ENCODE measurements around the gene SIAH2.

Gene SIAH2

DNA sequence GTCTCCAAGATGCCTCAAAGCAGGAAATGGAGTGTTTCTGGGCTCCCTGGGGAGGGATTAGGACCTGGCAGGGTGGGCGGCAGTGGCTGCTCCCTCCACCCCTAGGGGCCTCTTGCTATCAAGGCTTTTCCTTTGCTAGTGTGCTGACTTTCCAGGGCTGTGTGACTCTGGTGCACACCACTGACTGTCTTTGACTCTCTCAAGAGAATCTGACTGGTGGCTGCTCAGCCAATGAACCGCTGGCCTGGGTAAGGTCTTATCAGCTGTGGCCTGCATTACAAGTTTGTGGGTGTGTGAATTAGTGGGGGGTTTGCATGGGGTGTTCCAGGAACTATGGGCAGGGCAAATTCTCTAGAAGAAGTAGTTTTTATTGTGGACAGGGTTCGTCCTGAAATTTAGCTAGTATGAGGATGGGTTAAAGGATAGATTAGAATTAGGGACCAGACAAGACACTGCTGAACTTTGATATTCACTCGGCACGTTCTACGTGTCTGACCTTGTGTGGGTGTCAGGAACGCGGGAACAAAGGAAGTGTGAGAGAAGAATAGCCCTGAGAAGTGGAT lies 29.5 kb downstream of the SIAH2 start:
- no peak for DNase-seq

DNA sequence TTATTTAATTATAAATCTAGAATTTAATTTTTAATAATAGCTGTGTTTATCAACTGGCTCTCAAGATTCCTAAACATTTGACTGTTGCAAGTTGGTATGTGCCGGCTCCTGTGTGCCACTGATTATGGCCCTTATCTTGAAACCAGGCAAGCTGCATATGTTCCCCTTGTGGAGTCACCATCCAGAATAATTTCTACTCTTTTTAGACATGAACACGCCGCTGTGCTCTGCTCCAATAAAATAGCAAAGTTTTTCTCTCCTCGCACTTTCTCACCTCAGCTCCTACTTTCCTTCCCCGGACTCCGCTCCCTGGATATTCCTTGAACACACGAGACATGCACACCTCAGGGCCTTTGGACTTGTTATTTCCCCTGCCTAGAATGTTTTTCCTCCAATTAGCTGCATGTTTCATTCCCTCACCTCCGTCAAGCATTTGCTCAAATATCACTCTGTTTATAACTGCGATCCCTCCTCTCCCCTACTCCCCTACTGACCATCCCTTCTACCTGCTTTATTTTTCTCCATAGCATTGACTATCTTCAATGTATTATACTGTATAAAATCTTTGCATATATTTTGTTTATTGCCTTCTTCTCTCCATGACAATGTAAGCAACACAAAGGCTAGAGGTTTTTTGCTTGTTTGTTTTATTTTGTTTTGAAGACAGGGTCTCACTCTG lies 33.1 kb downstream of the SIAH2 start:
- no peak for DNase-seq

DNA sequence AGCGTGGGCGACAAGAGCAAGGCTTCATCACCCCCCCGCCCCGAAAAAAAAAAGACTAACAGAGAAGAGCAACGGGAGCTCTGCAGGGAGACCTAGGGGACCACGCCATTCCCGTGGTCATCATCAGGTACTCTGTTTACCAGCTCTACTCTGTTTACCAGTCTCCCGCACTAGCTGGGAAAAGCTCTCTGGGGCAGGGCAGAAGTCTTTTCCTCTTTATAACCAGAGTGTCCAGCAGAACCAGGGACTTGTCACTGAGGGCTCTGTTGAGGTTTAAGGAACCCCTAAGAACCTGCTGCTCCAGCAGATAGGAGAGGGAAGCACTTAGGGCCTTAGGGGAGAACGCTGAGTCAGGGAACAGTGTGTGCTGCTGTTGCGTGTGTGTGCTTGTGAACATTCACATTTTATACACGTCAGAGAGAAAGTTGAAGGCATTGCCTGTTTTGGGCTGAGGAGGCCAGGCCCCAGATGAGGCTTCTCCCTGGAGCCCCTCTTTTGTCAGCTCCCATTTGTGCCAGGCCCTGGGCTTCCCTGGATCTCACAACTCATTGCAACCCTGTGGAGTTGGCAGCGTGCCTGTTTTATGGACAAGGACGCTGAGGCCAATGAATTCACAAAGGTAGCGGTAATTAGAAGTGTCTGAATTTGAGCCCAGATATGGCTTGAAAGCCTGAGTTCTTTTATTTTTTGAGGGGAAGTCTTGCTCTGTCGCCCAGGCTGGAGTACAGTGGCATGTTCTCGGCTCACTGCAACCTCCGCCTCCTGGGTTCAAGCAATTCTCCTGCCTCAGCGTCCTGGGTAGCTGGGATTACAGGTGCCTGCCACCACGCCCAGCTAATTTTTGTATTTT lies 35.1 kb downstream of the SIAH2 start:
- no peak for DNase-seq

DNA sequence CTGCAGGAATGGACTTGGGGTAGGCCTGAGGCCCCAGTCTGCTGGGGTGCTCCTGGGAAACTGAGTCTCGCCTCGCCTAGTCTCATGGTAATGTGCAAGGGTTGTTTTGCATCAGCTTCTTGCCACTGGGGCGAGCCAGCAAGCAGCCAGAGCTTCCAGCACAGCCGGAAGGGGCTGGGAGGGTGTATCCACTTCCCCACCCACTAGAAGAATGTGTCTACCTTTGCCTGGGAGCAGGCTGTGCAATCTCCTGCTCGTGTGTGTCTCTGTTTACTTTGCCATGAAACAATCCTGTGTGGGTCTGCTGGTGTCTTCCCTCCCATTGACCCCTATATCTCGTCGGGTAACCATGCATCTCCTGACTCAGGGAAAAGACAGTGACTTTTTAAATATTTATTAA lies 37.4 kb downstream of the SIAH2 start:
- no peak for DNase-seq

DNA sequence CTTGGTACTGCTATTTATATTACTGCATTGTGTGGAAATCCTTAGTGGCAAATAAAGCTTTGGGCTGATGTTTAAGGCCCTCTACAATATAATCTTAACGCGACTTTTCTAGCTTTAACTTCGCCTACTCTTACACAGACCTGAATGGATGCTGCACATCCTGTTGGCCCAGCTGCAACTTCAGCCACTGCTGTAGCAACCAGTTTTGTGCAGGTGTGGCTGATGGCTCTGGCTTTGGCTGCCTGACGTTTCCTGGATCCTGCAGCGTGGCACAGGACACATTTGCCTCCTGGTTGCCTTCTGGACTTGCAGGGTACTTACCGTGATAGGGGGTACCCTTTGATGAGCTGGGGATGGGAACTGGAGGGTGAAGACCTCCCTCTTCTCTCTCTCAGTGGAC lies 39.0 kb downstream of the SIAH2 start:
- no peak for DNase-seq

DNA sequence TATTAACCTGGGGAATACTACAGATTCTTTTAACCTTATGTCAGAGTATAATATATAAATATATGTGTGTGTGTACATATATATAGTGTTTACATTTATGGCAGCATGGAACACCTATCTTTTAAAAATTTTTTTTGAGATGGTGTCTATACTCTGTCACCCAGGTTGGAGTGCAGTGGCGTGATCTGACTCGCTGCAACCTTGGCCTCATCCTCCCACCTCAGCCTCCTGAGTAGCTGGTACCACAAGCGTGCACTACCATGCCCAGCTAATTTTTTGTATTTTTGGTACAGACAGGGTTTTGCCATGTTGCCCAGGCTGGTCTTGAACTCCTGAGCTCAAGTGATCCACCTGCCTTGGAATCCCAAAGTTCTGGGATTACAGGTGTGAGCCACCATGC lies 40.7 kb downstream of the SIAH2 start:
- DNase-seq = no peak

DNA sequence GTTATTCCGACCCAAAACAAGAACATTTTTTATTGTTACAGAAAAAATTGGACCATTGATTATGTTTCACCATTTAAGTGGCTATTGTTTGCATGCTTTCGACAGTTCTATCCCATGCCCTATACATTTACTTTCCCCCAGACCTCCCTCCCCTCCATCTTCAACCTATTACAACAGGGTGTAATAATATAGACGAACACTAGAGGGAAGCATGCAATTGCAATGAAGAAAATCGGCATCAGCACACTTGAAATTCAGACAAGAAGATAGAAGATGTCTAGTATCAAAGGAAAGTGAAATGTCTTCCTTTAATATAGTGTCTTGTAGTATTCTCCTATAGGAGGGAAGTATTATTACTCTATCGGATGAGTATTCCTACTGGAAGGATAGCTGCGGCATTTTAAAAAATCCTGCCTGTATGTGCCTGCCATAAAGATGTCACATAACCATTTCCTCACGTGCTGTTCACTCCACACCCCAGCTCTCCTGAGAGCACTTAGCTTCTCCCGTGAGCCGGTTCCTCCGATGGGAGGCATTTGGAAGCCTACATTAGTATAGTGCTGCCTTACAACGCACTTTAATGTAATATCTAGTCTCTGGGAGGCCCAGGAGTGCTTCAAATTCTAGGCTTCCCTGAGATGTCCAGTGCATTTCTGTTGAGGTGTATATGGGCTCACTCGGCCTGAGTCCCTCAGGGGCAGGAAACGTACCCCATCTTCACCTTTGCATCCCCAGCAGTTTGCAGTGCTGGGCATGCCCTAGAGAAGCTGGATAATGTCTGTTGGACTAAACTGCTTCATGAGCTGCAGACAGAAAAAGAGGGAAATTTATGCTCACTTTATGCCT lies 41.5 kb downstream of the SIAH2 start:
- no peak for DNase-seq

DNA sequence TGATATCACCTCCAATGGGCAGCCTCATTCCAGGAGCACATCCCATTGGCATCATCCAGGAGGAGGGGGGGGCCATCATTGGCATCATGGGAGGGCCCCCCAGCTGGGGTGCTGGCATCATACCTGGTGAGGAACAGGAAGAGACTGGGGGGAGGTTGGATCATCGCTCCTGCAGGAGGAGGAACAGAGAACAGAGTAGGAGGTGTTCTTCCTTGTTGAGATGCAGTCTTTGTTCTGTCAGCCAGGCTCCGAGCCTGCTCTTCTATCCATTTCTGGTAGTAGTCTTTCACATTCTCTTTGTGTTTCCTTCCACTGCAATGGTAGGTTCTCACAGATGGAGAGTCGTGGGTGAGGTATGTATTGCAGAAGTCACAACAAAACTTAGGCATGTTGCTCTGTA lies 42.5 kb downstream of the SIAH2 start:
- DNase-seq = no peak

DNA sequence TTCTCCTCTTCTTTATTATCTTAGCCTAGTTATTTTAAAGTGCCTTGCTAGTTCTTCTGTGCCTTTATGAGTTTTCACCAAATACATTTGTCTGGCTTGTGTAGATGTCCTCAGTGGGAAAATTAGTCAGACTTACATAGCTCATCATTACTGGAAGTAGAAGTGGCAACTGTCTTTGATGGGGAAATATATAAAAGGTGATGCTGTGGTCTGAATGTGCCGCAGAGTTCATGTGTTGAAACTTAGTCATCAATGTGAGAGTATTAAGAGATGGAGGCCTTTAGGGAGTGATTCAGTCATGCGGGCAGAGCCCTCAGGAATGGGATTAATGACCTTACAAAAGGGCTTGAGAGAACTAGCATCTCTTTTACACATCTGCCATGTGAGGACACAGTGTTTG lies 52.9 kb downstream of the SIAH2 start:
- no peak for DNase-seq

DNA sequence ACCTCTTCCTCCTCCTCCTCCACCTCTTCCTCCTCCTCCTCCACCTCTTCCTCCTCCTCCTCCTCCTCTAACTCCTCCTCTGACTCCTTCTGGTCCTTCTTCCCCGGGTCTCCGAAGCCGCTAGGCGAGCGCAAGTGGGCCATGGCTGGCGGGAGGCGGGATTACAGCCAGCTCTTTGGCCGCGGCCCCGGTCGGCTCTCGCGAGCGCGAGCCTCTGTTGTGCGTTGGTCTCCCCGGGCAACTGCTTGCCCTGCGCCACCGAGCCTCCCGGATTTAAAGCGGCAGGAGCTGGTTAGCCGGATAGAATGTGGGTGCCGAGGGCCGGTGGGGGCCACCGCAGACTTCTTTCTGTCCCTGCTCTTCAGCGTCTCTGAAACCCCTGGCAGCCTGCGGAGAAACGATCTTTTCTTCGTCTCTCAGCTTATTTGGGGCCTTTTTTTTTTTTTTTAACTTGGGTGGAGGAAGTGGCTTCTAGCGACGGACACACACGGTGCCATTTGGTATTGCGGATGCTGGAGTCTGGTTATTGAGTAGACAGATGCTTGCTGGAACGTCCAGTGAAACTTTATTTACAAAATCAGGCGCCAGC lies 59.1 kb downstream of the SIAH2 start, which contains the start of gene ERICH6:
Gene ERICH6, minus strand, starts transcription at position 165 of the 589 bp plus-strand sequence. Its CDS starts 22 bp downstream, at position 143.
- peak; percentile 78 for DNase-seq

DNA sequence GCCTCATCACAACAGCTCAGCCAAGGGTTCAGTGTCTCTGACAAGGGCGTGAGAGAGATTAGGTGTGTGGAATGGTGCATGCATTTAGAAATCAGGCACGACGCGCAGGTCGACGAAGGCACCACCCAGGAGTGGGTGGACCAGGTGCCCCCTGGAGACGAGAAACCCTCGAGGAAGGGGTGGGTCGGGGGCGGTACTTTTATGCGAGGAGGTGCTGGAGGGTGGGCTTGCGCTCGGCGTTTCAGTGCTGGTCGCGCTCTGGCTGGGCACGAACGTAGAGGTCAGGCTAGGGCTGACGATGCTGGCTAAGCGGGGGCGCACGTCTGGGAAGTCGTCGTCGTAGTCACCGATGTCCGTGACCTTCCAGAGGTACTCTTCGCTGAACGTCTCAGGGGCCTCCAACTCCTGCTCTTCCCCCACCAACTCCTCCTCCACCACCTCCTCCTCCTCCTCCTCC lies 59.6 kb downstream of the SIAH2 start:
- peak; percentile 61 for DNase-seq

DNA sequence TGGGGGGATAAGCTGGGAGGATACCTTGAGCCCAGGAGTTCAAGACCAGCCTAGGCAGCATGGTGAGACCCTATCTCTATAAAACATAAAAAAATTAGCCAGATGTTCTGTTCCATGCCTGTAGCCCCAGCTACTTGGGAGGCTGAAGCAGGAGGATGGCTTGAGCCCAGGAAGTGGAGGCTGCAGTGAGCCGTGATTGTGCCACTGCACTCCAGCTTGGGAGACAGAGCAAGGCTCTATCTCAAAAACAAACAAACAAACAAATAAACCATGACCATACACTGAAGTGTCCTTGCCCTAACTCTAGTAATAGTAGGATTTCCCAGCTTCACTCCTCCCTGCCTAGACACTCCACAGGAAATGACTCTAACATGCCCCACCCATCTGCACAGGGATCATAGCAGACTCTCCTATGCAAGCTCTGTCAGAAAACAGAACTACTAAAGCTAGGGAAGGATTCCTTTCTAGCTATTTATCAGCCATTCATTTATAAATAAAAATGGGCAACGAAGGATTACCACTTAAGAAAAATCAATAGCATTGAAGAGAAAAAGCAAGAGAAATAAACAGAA lies 63.8 kb downstream of the SIAH2 start:
- DNase-seq = no peak

DNA sequence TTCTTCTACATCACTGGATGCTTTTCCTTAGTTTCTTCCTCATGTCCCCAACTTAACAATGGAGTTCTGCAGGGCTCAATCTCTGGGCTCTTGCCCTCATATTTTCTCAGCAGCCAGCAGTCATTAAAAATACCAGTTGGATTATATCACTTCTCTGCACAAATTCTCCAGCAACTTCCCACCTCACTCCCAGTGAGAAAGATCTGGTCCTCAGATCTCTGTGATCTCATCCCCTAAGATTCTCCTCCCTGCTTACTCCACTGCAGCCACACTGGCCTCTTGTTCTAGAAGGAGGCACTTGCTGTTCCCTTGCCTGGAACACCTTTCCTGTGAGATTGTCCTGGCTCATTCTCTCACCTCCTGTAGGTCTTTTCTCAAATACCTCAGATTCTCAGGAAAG lies 65.3 kb downstream of the SIAH2 start:
- no peak for DNase-seq

DNA sequence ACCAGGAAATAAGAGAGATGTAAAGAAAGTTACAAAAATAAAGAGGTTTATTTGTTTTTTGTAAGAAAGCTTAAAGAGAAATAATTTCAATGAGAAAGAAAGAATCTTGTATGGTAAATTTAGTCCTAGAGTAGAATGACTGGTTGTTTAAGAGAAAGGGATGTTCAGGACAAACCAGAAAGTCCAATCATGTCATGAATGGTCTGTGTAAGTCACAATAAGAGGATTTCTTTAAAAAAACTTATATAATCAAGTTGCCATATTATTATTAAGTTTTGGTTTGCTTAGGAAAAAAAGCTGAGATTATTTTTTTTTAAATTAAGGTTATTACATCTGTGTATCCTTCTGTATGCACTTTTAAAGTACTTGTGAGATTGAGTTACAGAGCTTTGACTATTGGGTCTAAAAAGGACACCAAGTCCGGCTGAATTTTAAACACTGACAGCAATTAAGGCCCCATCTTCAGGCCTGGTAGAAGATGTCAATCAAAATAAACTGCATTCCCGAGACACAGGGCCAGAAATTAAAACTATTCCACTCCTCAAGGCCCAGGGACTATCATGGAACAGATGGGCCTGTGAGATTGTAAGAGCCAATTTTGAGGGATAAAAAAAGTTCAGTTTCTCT lies 71.4 kb downstream of the SIAH2 start:
- no peak for DNase-seq

Measured in activated T-cell treated with anti-CD3 and anti-CD28 coated beads, Interleukin-2, amount 50 U/mL, for 1 hour (primary cell).